KOPT-K1 (cell line): Measurements from ENCODE around the gene NTF4.
"Not testable (repeated sequence)": the region's sequence is repeated elsewhere in the genome, so short reads cannot be mapped to it uniquely, and the experiment has no call there.

Experiments
- H3K27ac ChIP-seq: fragments of 200-600 bp; sonication (generic); 2 replicates; pipeline ENCODE4 v1.5.1; 2016; ENCODE audit warnings: antibody characterized with exemption, mild to moderate bottlenecking, low read depth, low read length; ENCODE audit not compliant: poor library complexity, severe bottlenecking
- H3K36me3 ChIP-seq: fragments of 200-600 bp; sonication (generic); 2 replicates; pipeline ENCODE4 v1.5.1; 2017; ENCODE audit warnings: antibody characterized with exemption, mild to moderate bottlenecking, low read length, moderate library complexity; ENCODE audit not compliant: insufficient read depth
- H3K9me3 ChIP-seq: fragments of 200-600 bp; sonication (generic); 2 replicates; pipeline ENCODE4 v1.5.1; 2017; ENCODE audit warnings: antibody characterized with exemption, low read length, mild to moderate bottlenecking; ENCODE audit not compliant: insufficient read depth, poor library complexity, severe bottlenecking

NTF4 gene

DNA sequence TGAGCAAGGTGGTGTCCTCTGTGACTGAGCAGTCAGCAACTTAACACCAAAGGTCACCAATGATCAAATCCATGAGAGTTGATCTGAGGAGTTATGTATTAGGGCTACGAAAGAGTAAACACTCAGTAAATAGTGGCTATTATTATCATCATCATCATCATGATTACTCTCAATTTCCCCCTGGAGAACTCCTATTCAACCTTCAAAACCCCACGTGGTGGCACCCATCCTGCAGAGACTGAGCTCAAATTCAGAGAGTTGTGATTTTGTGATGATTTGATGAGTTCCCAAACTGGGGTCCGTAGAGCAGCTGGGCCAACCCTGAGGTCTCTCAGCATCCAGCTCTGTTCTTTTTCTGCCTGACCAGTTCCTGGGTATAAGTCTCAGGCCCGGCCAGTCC lies 14.8 kb downstream of the NTF4 start:
- not testable (repeated sequence) for H3K36me3 ChIP-seq, H3K9me3 ChIP-seq, H3K27ac ChIP-seq

DNA sequence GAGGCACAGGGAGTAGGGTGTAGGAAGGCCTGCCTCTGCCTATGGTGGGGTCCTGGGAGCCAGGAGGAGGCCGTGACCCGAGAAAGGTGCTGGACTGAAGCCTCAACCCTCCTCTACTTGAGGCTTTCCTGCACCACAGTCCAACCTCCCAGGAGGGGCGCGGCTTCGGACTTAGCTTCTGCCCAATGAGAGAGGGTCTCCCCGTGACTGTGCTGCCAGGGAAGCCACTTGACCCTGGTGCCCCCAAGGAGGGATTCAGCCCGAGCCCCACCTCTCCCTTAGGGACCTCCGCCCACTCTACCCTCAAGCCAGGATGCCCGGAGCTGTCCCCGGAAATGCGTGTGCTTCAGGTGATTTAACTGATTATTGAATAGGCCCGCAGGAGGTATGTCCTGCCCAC lies 15.6 kb downstream of the NTF4 start, which contains the start of gene CGB8:
CGB8 (minus strand) TSS at position 101 of the 400 bp plus-strand sequence. CDS start 372 bp downstream, outside the sequence.
- not testable (repeated sequence) for H3K27ac ChIP-seq, H3K9me3 ChIP-seq, H3K36me3 ChIP-seq

DNA sequence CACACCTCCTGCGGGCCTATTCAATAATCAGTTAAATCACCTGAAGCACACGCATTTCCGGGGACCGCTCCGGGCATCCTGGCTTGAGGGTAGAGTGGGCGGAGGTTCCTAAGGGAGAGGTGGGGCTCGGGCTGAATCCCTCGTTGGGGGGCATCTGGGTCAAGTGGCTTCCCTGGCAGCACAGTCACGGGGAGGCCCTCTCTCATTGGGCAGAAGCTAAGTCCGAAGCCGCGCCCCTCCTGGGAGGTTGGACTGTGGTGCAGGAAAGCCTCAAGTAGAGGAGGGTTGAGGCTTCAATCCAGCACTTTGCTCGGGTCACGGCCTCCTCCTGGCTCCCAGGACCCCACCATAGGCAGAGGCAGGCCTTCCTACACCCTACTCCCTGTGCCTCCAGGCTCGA lies 21.1 kb downstream of the NTF4 start, which contains the start of gene CGB5:
CGB5 (plus strand) TSS at position 301 of the 400 bp plus-strand sequence. CDS start 362 bp downstream, outside the sequence.
- not testable (repeated sequence) for H3K9me3 ChIP-seq, H3K36me3 ChIP-seq, H3K27ac ChIP-seq

DNA sequence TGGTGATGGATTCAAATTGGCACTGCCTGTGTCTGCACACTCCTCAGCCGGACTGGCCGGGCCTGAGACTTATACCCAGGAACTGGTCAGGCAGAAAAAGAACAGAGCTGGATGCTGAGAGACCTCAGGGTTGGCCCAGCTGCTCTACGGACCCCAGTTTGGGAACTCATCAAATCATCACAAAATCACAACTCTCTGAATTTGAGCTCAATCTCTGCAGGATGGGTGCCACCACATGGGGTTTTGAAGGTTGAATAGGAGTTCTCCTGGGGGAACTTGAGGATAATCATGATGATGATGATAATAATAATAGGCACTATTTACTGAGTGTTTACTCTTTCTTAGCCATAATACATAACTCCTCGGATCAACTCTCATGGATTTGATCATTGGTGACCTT lies 22.0 kb downstream of the NTF4 start:
- not testable (repeated sequence) for H3K9me3 ChIP-seq, H3K36me3 ChIP-seq, H3K27ac ChIP-seq

DNA sequence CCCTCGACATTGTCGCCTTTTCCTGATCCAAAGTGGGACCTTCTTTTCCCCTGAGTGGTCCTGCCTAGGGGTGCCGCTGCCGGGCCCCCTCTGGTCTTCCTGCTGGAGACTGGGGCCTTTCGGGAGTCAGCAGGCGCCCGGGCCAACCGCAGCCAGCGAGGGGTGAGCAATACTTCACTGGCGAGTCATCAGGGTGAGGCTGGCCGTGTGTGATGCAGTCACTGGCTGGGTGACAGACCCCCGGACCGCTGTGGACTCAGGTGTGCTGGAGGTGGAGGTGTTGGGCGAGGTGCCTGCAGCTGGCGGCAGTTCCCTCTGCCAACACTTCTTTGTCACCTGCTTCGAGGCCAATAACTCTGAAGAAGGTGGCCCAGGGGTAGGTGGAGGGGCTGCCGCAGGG lies 22.4 kb downstream of the NTF4 start:
- no peaks in the 10 kb centered on the region for H3K36me3 ChIP-seq
- no peak overlapping the region for H3K27ac ChIP-seq
- no peaks in the 10 kb centered on the region for H3K9me3 ChIP-seq

DNA sequence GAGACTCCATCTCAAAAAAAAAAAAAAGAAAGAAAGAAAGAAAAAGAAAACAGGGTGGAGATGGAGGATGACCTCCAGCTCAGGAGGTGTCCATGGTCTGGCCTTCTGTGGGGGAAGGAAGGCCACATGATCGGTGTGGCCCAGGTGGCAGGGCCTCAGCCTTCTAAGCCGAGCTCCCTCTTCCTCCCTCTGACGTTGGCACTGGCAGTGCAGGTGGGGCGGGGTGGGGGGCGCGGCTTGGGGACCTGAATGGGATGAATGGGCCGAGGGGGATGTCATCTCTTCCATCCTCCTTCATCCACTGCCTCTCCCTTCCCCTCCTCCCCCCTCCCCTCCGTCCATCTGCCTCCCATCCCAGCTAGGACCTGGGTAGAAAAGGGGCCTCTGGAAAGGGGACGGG lies 24.9 kb downstream of the NTF4 start:
- H3K27ac ChIP-seq, H3K36me3 ChIP-seq, H3K9me3 ChIP-seq: not testable (repeated sequence)

DNA sequence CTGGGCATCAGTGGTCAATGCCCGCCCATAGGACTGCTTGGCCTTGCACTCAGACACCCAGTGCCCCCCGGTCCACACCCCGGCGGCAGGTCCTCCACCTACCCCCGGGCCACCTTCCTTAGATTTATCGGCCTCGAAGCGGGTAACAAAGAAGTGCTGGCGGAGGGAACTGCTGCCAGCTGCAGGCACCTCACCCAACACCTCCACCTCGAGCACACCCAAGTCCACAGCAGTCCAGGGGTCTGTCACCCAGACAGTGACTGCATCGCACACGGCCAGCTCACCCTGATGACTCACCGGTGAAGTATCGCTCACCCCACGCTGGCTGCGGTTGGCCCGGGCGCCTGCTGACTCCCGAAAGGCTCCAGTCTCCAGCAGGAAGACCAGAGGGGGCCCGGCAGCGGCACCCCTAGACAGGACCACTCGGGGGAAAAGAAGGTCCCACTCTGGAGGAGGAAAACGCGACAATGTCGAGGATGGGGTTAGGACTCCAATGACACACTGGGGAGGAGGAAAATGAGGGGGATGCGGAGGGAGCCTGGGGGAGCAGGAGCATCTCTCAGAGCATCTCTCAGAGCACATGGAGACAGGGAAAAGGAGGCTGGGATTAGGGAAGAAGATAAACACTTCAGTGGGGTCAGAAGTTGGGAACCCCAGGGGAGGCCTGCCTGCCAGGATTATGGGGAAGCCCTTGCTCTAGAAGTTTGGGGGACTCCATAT lies 25.9 kb downstream of the NTF4 start:
- not testable (repeated sequence) for H3K9me3 ChIP-seq, H3K27ac ChIP-seq, H3K36me3 ChIP-seq

DNA sequence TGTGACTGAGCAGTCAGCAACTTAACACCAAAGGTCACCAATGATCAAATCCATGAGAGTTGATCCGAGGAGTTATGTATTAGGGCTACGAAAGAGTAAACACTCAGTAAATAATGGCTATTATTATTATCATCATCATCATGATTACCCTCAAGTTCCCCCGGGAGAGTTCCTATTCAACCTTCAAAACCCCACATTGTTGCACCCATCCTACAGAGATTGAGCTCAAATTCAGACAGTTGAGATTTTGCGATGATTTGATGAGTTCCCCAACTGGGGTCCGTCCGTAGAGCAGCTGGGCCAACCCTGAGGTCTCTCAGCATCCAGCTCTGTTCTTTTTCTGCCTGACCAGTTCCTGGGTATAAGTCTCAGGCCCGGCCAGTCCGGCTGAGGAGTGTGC lies 26.5 kb downstream of the NTF4 start:
- H3K36me3 ChIP-seq, H3K27ac ChIP-seq, H3K9me3 ChIP-seq: not testable (repeated sequence)

DNA sequence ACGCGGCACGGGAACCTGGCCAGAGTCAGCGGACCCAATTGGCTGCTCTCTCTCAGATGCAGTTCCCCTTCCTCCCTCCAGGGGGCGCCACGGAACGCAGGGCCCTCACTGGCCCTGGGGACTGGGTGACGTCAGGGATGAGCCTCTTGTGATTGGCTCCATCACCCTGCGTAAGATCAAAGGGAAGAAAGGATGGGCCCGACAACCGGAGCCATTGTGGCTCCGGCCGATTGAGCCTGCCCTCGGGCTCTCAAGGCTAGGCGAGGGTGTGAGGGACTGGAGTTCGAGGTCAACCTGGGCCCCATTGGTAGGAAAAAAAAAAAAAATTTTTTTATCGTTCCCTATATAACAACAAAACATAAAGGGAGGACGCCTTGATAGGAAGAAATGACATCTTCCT lies 27.8 kb downstream of the NTF4 start, which contains the start of gene CGB1:
CGB1 (minus strand) TSS at position 81 of the 400 bp plus-strand sequence. CDS start 184 bp downstream, outside the sequence.
- not testable (repeated sequence) for H3K27ac ChIP-seq, H3K36me3 ChIP-seq, H3K9me3 ChIP-seq

DNA sequence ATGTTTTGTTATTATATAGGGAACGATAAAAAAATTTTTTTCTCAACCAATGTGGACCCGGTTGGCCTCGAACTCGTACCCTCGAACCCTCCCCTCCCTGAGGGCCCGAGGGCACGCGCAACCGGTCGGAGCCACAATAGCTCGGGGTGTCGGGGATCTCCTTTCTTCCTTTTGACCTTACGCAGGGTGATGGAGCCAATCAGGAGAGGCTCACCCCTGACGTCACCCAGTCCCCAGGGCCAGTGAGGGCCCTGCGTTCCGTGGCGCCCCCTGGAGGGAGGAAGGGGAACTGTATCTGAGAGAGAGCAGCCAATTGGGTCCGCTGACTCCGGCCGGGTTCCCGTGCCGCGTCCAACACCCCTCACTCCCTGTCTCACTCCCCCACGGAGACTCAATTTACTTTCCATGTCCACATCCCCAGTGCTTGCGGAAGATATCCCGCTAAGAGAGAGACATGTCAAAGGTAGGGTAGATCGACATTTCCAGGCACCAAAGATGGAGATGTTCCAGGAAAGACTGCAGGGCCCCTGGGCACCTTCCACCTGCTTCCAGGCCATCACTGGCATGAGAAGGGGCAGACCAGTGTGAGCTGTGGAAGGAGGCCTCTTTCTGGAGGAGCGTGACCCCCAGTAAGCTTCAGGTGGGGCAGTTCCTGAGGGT lies 32.8 kb downstream of the NTF4 start, which contains the start of gene CGB2:
CGB2 (plus strand) TSS at position 249 of the 660 bp plus-strand sequence; CDS start at position 455, 206 bp downstream.
- H3K36me3 ChIP-seq, H3K9me3 ChIP-seq, H3K27ac ChIP-seq: not testable (repeated sequence)

DNA sequence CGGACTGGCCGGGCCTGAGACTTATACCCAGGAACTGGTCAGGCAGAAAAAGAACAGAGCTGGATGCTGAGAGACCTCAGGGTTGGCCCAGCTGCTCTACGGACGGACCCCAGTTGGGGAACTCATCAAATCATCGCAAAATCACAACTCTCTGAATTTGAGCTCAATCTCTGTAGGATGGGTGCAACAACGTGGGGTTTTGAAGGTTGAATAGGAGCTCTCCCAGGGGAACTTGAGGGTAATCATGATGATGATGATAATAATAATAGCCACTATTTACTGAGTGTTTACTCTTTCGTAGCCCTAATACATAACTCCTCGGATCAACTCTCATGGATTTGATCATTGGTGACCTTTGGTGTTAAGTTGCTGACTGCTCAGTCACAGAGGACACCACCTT lies 34.3 kb downstream of the NTF4 start:
- H3K36me3 ChIP-seq, H3K9me3 ChIP-seq, H3K27ac ChIP-seq: not testable (repeated sequence)

DNA sequence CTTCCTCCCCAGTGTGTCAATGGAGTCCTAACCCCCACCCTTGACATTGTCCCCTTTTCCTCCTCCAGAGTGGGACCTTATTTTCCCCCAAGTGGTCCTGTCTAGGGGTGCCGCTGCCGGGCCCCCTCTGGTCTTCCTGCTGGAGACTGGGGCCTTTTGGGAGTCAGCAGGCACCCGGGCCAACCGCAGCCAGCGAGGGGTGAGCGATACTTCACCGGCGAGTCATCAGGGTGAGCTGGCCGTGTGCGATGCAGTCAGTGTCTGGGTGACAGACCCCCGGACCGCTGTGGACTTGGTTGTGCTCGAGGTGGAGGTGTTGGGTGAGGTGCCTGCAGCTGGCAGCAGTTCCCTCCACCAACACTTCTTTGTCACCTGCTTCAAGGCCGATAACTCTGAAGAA lies 34.9 kb downstream of the NTF4 start:
- not testable (repeated sequence) for H3K9me3 ChIP-seq, H3K36me3 ChIP-seq, H3K27ac ChIP-seq

DNA sequence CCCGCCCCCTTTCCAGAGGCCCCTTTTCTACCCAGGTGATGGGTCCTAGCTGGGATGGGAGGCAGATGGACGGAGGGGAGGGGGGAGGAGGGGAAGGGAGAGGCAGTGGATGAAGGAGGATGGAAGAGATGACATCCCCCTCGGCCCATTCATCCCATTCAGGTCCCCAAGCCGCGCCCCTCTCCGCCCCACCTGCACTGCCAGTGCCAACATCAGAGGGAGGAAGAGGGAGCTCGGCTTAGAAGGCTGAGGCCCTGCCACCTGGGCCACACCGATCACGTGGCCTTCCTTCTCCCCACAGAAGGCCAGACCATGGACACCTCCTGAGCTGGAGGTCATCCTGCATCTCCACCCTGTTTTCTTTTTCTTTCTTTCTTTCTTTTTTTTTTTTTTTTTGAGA lies 35.9 kb downstream of the NTF4 start:
- not testable (repeated sequence) for H3K27ac ChIP-seq, H3K9me3 ChIP-seq, H3K36me3 ChIP-seq

DNA sequence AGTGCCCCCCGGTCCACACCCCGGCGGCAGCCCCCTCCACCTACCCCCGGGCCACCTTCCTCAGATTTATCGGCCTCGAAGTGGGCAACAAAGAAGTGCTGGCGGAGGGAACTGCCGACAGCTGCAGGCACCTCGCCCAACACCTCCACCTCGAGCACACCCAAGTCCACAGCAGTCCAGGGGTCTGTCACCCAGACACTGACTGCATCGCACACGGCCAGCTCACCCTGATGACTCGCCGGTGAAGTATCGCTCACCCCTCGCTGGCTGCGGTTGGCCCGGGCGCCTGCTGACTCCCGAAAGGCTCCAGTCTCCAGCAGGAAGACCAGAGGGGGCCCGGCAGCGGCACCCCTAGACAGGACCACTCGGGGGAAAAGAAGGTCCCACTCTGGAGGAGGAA lies 39.0 kb downstream of the NTF4 start:
- not testable (repeated sequence) for H3K36me3 ChIP-seq, H3K27ac ChIP-seq, H3K9me3 ChIP-seq

DNA sequence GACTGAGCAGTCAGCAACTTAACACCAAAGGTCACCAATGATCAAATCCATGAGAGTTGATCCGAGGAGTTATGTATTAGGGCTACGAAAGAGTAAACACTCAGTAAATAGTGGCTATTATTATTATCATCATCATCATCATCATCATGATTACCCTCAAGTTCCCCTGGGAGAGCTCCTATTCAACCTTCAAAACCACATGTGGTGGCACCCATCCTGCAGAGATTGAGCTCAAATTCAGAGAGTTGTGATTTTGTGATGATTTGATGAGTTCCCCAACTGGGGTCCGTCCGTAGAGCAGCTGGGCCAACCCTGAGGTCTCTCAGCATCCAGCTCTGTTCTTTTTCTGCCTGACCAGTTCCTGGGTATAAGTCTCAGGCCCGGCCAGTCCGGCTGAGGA lies 39.5 kb downstream of the NTF4 start:
- H3K27ac ChIP-seq, H3K36me3 ChIP-seq, H3K9me3 ChIP-seq: not testable (repeated sequence)

DNA sequence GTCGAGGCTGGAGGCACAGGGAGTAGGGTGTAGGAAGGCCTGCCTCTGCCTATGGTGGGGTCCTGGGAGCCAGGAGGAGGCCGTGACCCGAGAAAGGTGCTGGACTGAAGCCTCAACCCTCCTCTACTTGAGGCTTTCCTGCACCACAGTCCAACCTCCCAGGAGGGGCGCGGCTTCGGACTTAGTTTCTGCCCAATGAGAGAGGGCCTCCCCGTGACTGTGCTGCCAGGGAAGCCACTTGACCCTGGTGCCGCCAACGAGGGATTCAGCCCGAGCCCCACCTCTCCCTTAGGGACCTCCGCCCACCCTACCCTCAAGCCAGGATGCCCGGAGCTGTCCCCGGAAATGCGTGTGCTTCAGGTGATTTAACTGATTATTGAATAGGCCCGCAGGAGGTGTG lies 40.4 kb downstream of the NTF4 start, which contains the start of gene CGB3:
CGB3 (minus strand) TSS at position 101 of the 400 bp plus-strand sequence. CDS start 362 bp downstream, outside the sequence.
- H3K9me3 ChIP-seq, H3K27ac ChIP-seq, H3K36me3 ChIP-seq: not testable (repeated sequence)
